ENCODE results near the gene HOXD9. TPM values are rescaled to one million over a fixed set of nuclear protein-coding genes. Genes with fewer than 3 reads are reported as not detected.
A peak's percentile ranks its signal among the peaks of the same experiment; 100 is the strongest.

HOXD9 gene
- total RNA-seq, 1 donor from 2014 or later, result not detected

- Mint-ChIP-seq H3K4me1 (peaks cover 4% of the 10 kb centered on the region), H3K9me3 (peaks cover 12% of the 10 kb centered on the region), H3K27me3 (ENCODE audit: insufficient read depth, low read depth) (peaks cover 80% of the 10 kb centered on the region), H3K27ac (no peak overlapping the region), H3K36me3 (no peaks in the 10 kb centered on the region), H3K4me3 (no peak overlapping the region)
- H3K4me1 ChIP-seq, result no peaks in the 10 kb centered on the region
- peaks cover 100% of the 10 kb centered on the region for H3K27me3 ChIP-seq
- no peak for DNase-seq (ENCODE audit: low spot score)
- no peak overlapping the region for H3K9ac ChIP-seq
- H2AFZ ChIP-seq (replicated peaks), result no peak overlapping the region
- no peak overlapping the region for H3K27ac ChIP-seq
- no peaks in the 10 kb centered on the region for H3K9me3 ChIP-seq (ENCODE audit: low read depth)
- H3F3A ChIP-seq (ENCODE audit: low read depth), result no peaks in the 10 kb centered on the region
- no peak overlapping the region for H3K4me2 ChIP-seq
- H3K4me3 ChIP-seq, result no peak overlapping the region
- H3K79me2 ChIP-seq (ENCODE audit: low read depth), result no peaks in the 10 kb centered on the region
- H4K20me1 ChIP-seq (ENCODE audit: low read depth), result peaks cover 49% of the 10 kb centered on the region
- TF ChIP-seq CTCF (IDR thresholded peaks at IDR 0.05), result no peak
- peak; percentile 51 for TF ChIP-seq EZH2 (IDR thresholded peaks at IDR 0.05)
- H3K36me3 ChIP-seq, result no peaks in the 10 kb centered on the region
These were observed 16.0 kb downstream of the HOXD9 start for GRCh38 chr2:176138526-176138922.

GRCh38 chr2:176138923-176139660 lies 16.6 kb downstream of the HOXD9 start:
- no peak for DNase-seq (ENCODE audit: low spot score)
- H3K9me3 Mint-ChIP-seq, result peaks cover 12% of the 10 kb centered on the region
- no peaks in the 10 kb centered on the region for H3K79me2 ChIP-seq (ENCODE audit: low read depth)

GRCh38 chr2:176139661-176140512 lies 17.4 kb downstream of the HOXD9 start:
- no peak for TF ChIP-seq EZH2phosphoT487 (IDR thresholded peaks at IDR 0.05)
- no peak for TF ChIP-seq EZH2 (IDR thresholded peaks at IDR 0.05)
- no peak for TF ChIP-seq CTCF (IDR thresholded peaks at IDR 0.05)
- Histone ChIP-seq H3K27ac (no peak overlapping the region), H3K4me1 (no peaks in the 10 kb centered on the region), H3K9ac (no peak overlapping the region), H3K4me2 (peak overlapping the region; percentile 73), H3K27me3 (peaks cover 100% of the 10 kb centered on the region), H3K4me3 (peak overlapping the region; percentile 51), H3K36me3 (no peaks in the 10 kb centered on the region), H3F3A (ENCODE audit: low read depth) (no peaks in the 10 kb centered on the region), H4K20me1 (ENCODE audit: low read depth) (peaks cover 36% of the 10 kb centered on the region), H3K79me2 (ENCODE audit: low read depth) (no peaks in the 10 kb centered on the region), H3K9me3 (ENCODE audit: low read depth) (no peaks in the 10 kb centered on the region), H2AFZ (replicated peaks) (peak overlapping the region; percentile 81)
- peaks cover 12% of the 10 kb centered on the region for H3K9me3 Mint-ChIP-seq
- H3K27me3 Mint-ChIP-seq (ENCODE audit: insufficient read depth, low read depth), result peaks cover 76% of the 10 kb centered on the region
- no peak overlapping the region for H3K4me3 Mint-ChIP-seq
- H3K27ac Mint-ChIP-seq, result no peak overlapping the region
- no peak for DNase-seq (ENCODE audit: low spot score)
- H3K36me3 Mint-ChIP-seq, result no peaks in the 10 kb centered on the region
- peaks cover 4% of the 10 kb centered on the region for H3K4me1 Mint-ChIP-seq

More at GRCh38 chr2:176138923-176139660, 16.6 kb downstream of the HOXD9 start:
- H3K27me3 Mint-ChIP-seq (ENCODE audit: insufficient read depth, low read depth), result peaks cover 79% of the 10 kb centered on the region
- no peak overlapping the region for H3K4me2 ChIP-seq
- no peak overlapping the region for H3K9ac ChIP-seq
- H3K36me3 Mint-ChIP-seq, result no peaks in the 10 kb centered on the region
- H3F3A ChIP-seq (ENCODE audit: low read depth), result no peaks in the 10 kb centered on the region
- H3K4me1 ChIP-seq, result no peaks in the 10 kb centered on the region
- H2AFZ ChIP-seq (replicated peaks), result no peak overlapping the region
- H4K20me1 ChIP-seq (ENCODE audit: low read depth), result peaks cover 44% of the 10 kb centered on the region
- TF ChIP-seq CTCF (IDR thresholded peaks at IDR 0.05), result no peak
- TF ChIP-seq EZH2 (IDR thresholded peaks at IDR 0.05), result peak; percentile 63
- peaks cover 100% of the 10 kb centered on the region for H3K27me3 ChIP-seq
- H3K27ac Mint-ChIP-seq, result no peak overlapping the region
- no peaks in the 10 kb centered on the region for H3K36me3 ChIP-seq
- peaks cover 4% of the 10 kb centered on the region for H3K4me1 Mint-ChIP-seq
- H3K9me3 ChIP-seq (ENCODE audit: low read depth), result no peaks in the 10 kb centered on the region
- no peak overlapping the region for H3K4me3 Mint-ChIP-seq
- no peak overlapping the region for H3K4me3 ChIP-seq
- H3K27ac ChIP-seq, result no peak overlapping the region

All from neural progenitor cell (in vitro differentiated cells).